Measurements from ENCODE around the gene PGAP6. TPM values are rescaled to one million over a fixed set of nuclear protein-coding genes. Genes with fewer than 3 reads are reported as not detected.

PGAP6 gene
- total and polyA plus RNA-seq, 9 of the 15 experiments (the other 6 are each of a cell fraction or from before 2014, with no cell fraction given), result 0.45 to 50.2 (median 39.3) TPM

GRCh38 chr16:359871-360697, 21.7 kb downstream of the PGAP6 start:
- 73% methylated on average over 36 of the region's 47 CpGs for WGBS (ENCODE audit: insufficient coverage, low coverage, missing lambda C conversion rate)
- Histone ChIP-seq H3K4me3 (no peak overlapping the region), H3K36me3 (ENCODE audit: control insufficient read depth, insufficient read depth, low read length) (no peaks in the 10 kb centered on the region), H2AFZ (ENCODE audit: low read depth, low read length) (no peak overlapping the region), H3K4me2 (ENCODE audit: insufficient read depth, low read length) (no peak overlapping the region), H3K27ac (ENCODE audit: extremely low read depth, low read depth, low read length) (no peak overlapping the region), H3K9me1 (ENCODE audit: control insufficient read depth, insufficient read depth, low read length) (peaks cover 4% of the 10 kb centered on the region), H3K4me1 (replicated peaks in 1 of 2; ENCODE audit: control insufficient read depth in 2 of 2, insufficient read depth in 2 of 2, low read length in 2 of 2) (peaks cover 6 to 68% of the 10 kb centered on the region in 2 experiments; a peak in 4 of 5 replicates), H4K20me1 (replicated peaks; ENCODE audit: control insufficient read depth, insufficient read depth, low read length) (no peaks in the 10 kb centered on the region), H3K79me2 (ENCODE audit: control insufficient read depth, insufficient read depth, low read length) (no peaks in the 10 kb centered on the region), H3K9ac (ENCODE audit: insufficient read depth in 1 of 2, low read depth in 2 of 2, low read length in 2 of 2) (peak overlapping the region in 1 of 2 experiments; percentile 28; a peak in 1 of 4 replicates), H3K27me3 (ENCODE audit: control insufficient read depth in 2 of 2, insufficient read depth in 2 of 2, low read length in 2 of 2) (no peaks in the 10 kb centered on the region), H3K9me3 (replicated peaks; ENCODE audit: control insufficient read depth, insufficient read depth, low read depth, low read length) (no peaks in the 10 kb centered on the region)
- POLR2A ChIA-PET, result interaction anchor here (0.7 kb wide), 1 partner anchor 9 kb away, joined by 4 read pairs; no protein-coding TSS in a partner anchor
- intact Hi-C loops (cut with micrococcal nuclease) (no loop called here), in situ Hi-C loops (cut with MboI) (no loop called here)
- no peak for ATAC-seq
- CTCF ChIA-PET (ENCODE audit: low intra/inter-chr PET ratio), result no interaction called here
- no TSS peak for BruUV-seq (replicated peaks)
- DNase-seq (ENCODE audit: extremely low read depth in 1 of 4, low spot score in 3 of 4), result no peak
- no peak for FAIRE-seq
- TF ChIP-seq COPS2 (conservative IDR thresholded peaks at IDR 0.05) (no peak), CHD7 (IDR thresholded peaks at IDR 0.05; ENCODE audit: low read depth, low read length) (no peak), PREB (CRISPR knock-in tag; IDR thresholded peaks at IDR 0.05) (no peak)

Measured in K562 (cell line).